ENCODE measurements around the gene PRDM5. TPM values are rescaled to one million over a fixed set of nuclear protein-coding genes. Genes with fewer than 3 reads are reported as not detected.
A peak's percentile ranks its signal among the peaks of the same experiment; 100 is the strongest.

Gene PRDM5
- total and polyA plus RNA-seq, 2 donors: 3.7 to 76.5 TPM

- no peaks in the 10 kb centered on the region for H3K4me1 ChIP-seq (ENCODE audit: insufficient read depth)
- no peak for DNase-seq (ENCODE audit: extremely low spot score)
- peak overlapping the region; percentile 91 for H3K27ac ChIP-seq (ENCODE audit: low read depth)
- H3K4me3 ChIP-seq (ENCODE audit: low read depth, low read length): peak overlapping the region; percentile 84
- WGBS: 18% methylated on average over 12 of the region's 12 CpGs
- no peaks in the 10 kb centered on the region for H3K36me3 ChIP-seq (ENCODE audit: insufficient read depth)
Observed at GRCh38 chr4:120923207-120923522, 639 bp upstream of the PRDM5 start.

GRCh38 chr4:120921456-120922380 is 808 bp downstream of the PRDM5 start:
- Histone ChIP-seq H3K4me3 (ENCODE audit: low read depth, low read length) (peak overlapping the region; percentile 84), H3K36me3 (ENCODE audit: insufficient read depth) (no peaks in the 10 kb centered on the region), H3K27ac (ENCODE audit: low read depth) (peak overlapping the region; percentile 91), H3K4me1 (ENCODE audit: insufficient read depth) (no peaks in the 10 kb centered on the region)
- DNase-seq (ENCODE audit: extremely low spot score): peak; percentile 11
- WGBS: 2% methylated on average over 51 of the region's 51 CpGs

GRCh38 chr4:120920666-120921065 is 1.9 kb downstream of the PRDM5 start:
- Histone ChIP-seq H3K36me3 (ENCODE audit: insufficient read depth) (no peaks in the 10 kb centered on the region), H3K27ac (ENCODE audit: low read depth) (no peak overlapping the region), H3K4me3 (ENCODE audit: low read depth, low read length) (no peak overlapping the region), H3K4me1 (ENCODE audit: insufficient read depth) (no peaks in the 10 kb centered on the region)
- DNase-seq (ENCODE audit: extremely low spot score): no peak
- 80% methylated on average over 2 of the region's 2 CpGs for WGBS

GRCh38 chr4:120919358-120919757 is 3.2 kb downstream of the PRDM5 start:
- H3K4me1 ChIP-seq (ENCODE audit: insufficient read depth): no peaks in the 10 kb centered on the region
- DNase-seq (ENCODE audit: extremely low spot score): no peak
- WGBS: 97% methylated on average over 1 of the region's 1 CpG
- H3K27ac ChIP-seq (ENCODE audit: low read depth): no peak overlapping the region
- no peak overlapping the region for H3K4me3 ChIP-seq (ENCODE audit: low read depth, low read length)
- no peaks in the 10 kb centered on the region for H3K36me3 ChIP-seq (ENCODE audit: insufficient read depth)

GRCh38 chr4:120918788-120919187 is 3.7 kb downstream of the PRDM5 start:
- 42% methylated on average over 2 of the region's 2 CpGs for WGBS
- no peaks in the 10 kb centered on the region for H3K4me1 ChIP-seq (ENCODE audit: insufficient read depth)
- DNase-seq (ENCODE audit: extremely low spot score): no peak
- H3K36me3 ChIP-seq (ENCODE audit: insufficient read depth): no peaks in the 10 kb centered on the region
- no peak overlapping the region for H3K27ac ChIP-seq (ENCODE audit: low read depth)
- H3K4me3 ChIP-seq (ENCODE audit: low read depth, low read length): no peak overlapping the region

GRCh38 chr4:120918092-120918491 is 4.4 kb downstream of the PRDM5 start:
- H3K4me3 ChIP-seq (ENCODE audit: low read depth, low read length): no peak overlapping the region
- H3K36me3 ChIP-seq (ENCODE audit: insufficient read depth): no peaks in the 10 kb centered on the region
- no peaks in the 10 kb centered on the region for H3K4me1 ChIP-seq (ENCODE audit: insufficient read depth)
- H3K27ac ChIP-seq (ENCODE audit: low read depth): no peak overlapping the region
- WGBS: 67% methylated on average over 2 of the region's 2 CpGs
- DNase-seq (ENCODE audit: extremely low spot score): no peak

- Histone ChIP-seq H3K4me3 (ENCODE audit: low read depth, low read length) (no peak overlapping the region), H3K36me3 (ENCODE audit: insufficient read depth) (no peaks in the 10 kb centered on the region), H3K27ac (ENCODE audit: low read depth) (no peak overlapping the region), H3K4me1 (ENCODE audit: insufficient read depth) (no peaks in the 10 kb centered on the region)
- 61% methylated on average over 3 of the region's 3 CpGs for WGBS
- DNase-seq (ENCODE audit: extremely low spot score): no peak
Observed at GRCh38 chr4:120916937-120917336, 5.6 kb downstream of the PRDM5 start.

- 90% methylated on average over 2 of the region's 2 CpGs for WGBS
- no peak for DNase-seq (ENCODE audit: extremely low spot score)
Observed at GRCh38 chr4:120915336-120915735, 7.2 kb downstream of the PRDM5 start.

GRCh38 chr4:120903419-120903818 is 19.1 kb downstream of the PRDM5 start:
- 95% methylated on average over 2 of the region's 2 CpGs for WGBS
- no peaks in the 10 kb centered on the region for H3K4me1 ChIP-seq (ENCODE audit: insufficient read depth)
- no peak for DNase-seq (ENCODE audit: extremely low spot score)

More at GRCh38 chr4:120915336-120915735, 7.2 kb downstream of the PRDM5 start:
- Histone ChIP-seq H3K36me3 (ENCODE audit: insufficient read depth) (no peaks in the 10 kb centered on the region), H3K27ac (ENCODE audit: low read depth) (no peak overlapping the region), H3K4me3 (ENCODE audit: low read depth, low read length) (no peak overlapping the region), H3K4me1 (ENCODE audit: insufficient read depth) (no peaks in the 10 kb centered on the region)

GRCh38 chr4:120902925-120903324 is 19.6 kb downstream of the PRDM5 start:
- no peak for DNase-seq (ENCODE audit: extremely low spot score)
- no peak overlapping the region for H3K27ac ChIP-seq (ENCODE audit: low read depth)
- H3K4me1 ChIP-seq (ENCODE audit: insufficient read depth): no peaks in the 10 kb centered on the region

More at GRCh38 chr4:120903419-120903818, 19.1 kb downstream of the PRDM5 start:
- Histone ChIP-seq H3K36me3 (ENCODE audit: insufficient read depth) (no peaks in the 10 kb centered on the region), H3K27ac (ENCODE audit: low read depth) (no peak overlapping the region), H3K4me3 (ENCODE audit: low read depth, low read length) (no peak overlapping the region)

GRCh38 chr4:120901731-120902130 is 20.8 kb downstream of the PRDM5 start:
- 71% methylated on average over 1 of the region's 1 CpG for WGBS
- no peak for DNase-seq (ENCODE audit: extremely low spot score)
- H3K4me1 ChIP-seq (ENCODE audit: insufficient read depth): no peaks in the 10 kb centered on the region

More at GRCh38 chr4:120902925-120903324, 19.6 kb downstream of the PRDM5 start:
- Histone ChIP-seq H3K36me3 (ENCODE audit: insufficient read depth) (no peaks in the 10 kb centered on the region), H3K4me3 (ENCODE audit: low read depth, low read length) (no peak overlapping the region)

GRCh38 chr4:120897981-120898719 is 24.4 kb downstream of the PRDM5 start:
- DNase-seq (ENCODE audit: extremely low spot score): no peak
- Histone ChIP-seq H3K27ac (ENCODE audit: low read depth) (no peak overlapping the region), H3K4me3 (ENCODE audit: low read depth, low read length) (no peak overlapping the region), H3K36me3 (ENCODE audit: insufficient read depth) (no peaks in the 10 kb centered on the region), H3K4me1 (ENCODE audit: insufficient read depth) (no peaks in the 10 kb centered on the region)
- WGBS: 94% methylated on average over 4 of the region's 4 CpGs

More at GRCh38 chr4:120901731-120902130, 20.8 kb downstream of the PRDM5 start:
- Histone ChIP-seq H3K27ac (ENCODE audit: low read depth) (no peak overlapping the region), H3K4me3 (ENCODE audit: low read depth, low read length) (no peak overlapping the region), H3K36me3 (ENCODE audit: insufficient read depth) (no peaks in the 10 kb centered on the region)

GRCh38 chr4:120895554-120895953 is 27.0 kb downstream of the PRDM5 start:
- H3K4me1 ChIP-seq (ENCODE audit: insufficient read depth): no peaks in the 10 kb centered on the region
- no peak for DNase-seq (ENCODE audit: extremely low spot score)
- no peaks in the 10 kb centered on the region for H3K36me3 ChIP-seq (ENCODE audit: insufficient read depth)
- WGBS: 94% methylated on average over 2 of the region's 2 CpGs
- H3K27ac ChIP-seq (ENCODE audit: low read depth): no peak overlapping the region
- H3K4me3 ChIP-seq (ENCODE audit: low read depth, low read length): no peak overlapping the region

GRCh38 chr4:120893314-120893713 is 29.2 kb downstream of the PRDM5 start:
- 100% methylated on average over 2 of the region's 2 CpGs for WGBS

More at GRCh38 chr4:120893314-120893713, 29.2 kb downstream of the PRDM5 start:
- no peak overlapping the region for H3K27ac ChIP-seq (ENCODE audit: low read depth)
- no peak overlapping the region for H3K4me3 ChIP-seq (ENCODE audit: low read depth, low read length)
- DNase-seq (ENCODE audit: extremely low spot score): no peak
- H3K36me3 ChIP-seq (ENCODE audit: insufficient read depth): no peaks in the 10 kb centered on the region
- no peaks in the 10 kb centered on the region for H3K4me1 ChIP-seq (ENCODE audit: insufficient read depth)
